ENCODE data around the gene USP14.

- TF ChIP-seq NFE2L2 (conservative IDR thresholded peaks at IDR 0.05; ENCODE audit: low read length) (no peak), POLR2A (IDR thresholded peaks at IDR 0.05; ENCODE audit: low read length) (no peak), MAX (IDR thresholded peaks at IDR 0.05) (no peak), ZNF302 (CRISPR knock-in tag; IDR thresholded peaks at IDR 0.05) (no peak), CHD4 (IDR thresholded peaks at IDR 0.05; ENCODE audit: borderline replicate concordance) (no peak), RNF2 (IDR thresholded peaks at IDR 0.05; ENCODE audit: borderline replicate concordance, low read depth) (no peak), CHD2 (IDR thresholded peaks at IDR 0.05; ENCODE audit: low read length, partially characterized antibody) (no peak)
- TF ChIP-seq, protein P1, sequence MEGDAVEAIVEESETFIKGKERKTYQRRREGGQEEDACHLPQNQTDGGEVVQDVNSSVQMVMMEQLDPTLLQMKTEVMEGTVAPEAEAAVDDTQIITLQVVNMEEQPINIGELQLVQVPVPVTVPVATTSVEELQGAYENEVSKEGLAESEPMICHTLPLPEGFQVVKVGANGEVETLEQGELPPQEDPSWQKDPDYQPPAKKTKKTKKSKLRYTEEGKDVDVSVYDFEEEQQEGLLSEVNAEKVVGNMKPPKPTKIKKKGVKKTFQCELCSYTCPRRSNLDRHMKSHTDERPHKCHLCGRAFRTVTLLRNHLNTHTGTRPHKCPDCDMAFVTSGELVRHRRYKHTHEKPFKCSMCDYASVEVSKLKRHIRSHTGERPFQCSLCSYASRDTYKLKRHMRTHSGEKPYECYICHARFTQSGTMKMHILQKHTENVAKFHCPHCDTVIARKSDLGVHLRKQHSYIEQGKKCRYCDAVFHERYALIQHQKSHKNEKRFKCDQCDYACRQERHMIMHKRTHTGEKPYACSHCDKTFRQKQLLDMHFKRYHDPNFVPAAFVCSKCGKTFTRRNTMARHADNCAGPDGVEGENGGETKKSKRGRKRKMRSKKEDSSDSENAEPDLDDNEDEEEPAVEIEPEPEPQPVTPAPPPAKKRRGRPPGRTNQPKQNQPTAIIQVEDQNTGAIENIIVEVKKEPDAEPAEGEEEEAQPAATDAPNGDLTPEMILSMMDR (IDR thresholded peaks at IDR 0.05), result no peak
Measured at GRCh38 chr18:245282-245847, 87.0 kb downstream of the USP14 start.
